Endothelial cell of umbilical vein (primary cell): ENCODE measurements around the gene HTR1A. TPM values are rescaled to one million over a fixed set of nuclear protein-coding genes. Genes with fewer than 3 reads are reported as not detected.

ENCODE experiments used
- BruUV-seq: library from RNA; stranded (reverse); fragments of 400-500 nt; replicated peaks from 2 replicates; lab custom pipeline; 2021; lab: Mats Ljungman, UMichigan
- CTCF ChIA-PET: fragments of 300-600, 350-600 bp; sonication (Branson Sonifier 250); formaldehyde crosslinking; loops from one replicate; lab custom pipeline; 2021; ENCODE audit warnings: antibody characterized with exemption, inconsistent platforms; lab: Charles Lee
- POLR2A ChIA-PET: fragments of 300-600, 350-600 bp; sonication (Branson Sonifier 250); formaldehyde crosslinking; loops from one replicate; lab custom pipeline; 2021; ENCODE audit warnings: antibody characterized with exemption, inconsistent platforms; lab: Charles Lee
- DNase-seq: peaks from one replicate; pipeline ENCODE4 v3.0.0-alpha.2; 2011; ENCODE audit warnings: low read depth, low spot score
- FAIRE-seq: peaks from 2 replicates; lab custom pipeline; 2011; peaks lifted over from hg19 to GRCh38; lab: Jason Lieb, UNC
- H2AFZ ChIP-seq: 2 replicates; pipeline ENCODE4 v1.6.0; 2012; ENCODE audit warnings: low read depth, low read length, control low read depth, inconsistent platforms
- H3K27ac ChIP-seq: 2 replicates; pipeline ENCODE4 v1.5.1; 2011; ENCODE audit warnings: low read depth, mild to moderate bottlenecking, control low read depth, low read length, moderate library complexity; ENCODE audit not compliant: insufficient read depth
- H3K27me3 ChIP-seq, 2 experiments: 2 replicates each; pipeline versions ENCODE4 v1.6.0 to v1.6.1; 2011; ENCODE audit warnings: low read length in 2 of 2, mixed read lengths in 1 of 2; ENCODE audit not compliant: control insufficient read depth in 2 of 2, insufficient read depth in 2 of 2
- H3K36me3 ChIP-seq, 2 experiments: 2 replicates in 1 of 2; 3 replicates in 1 of 2; pipeline ENCODE4 v1.5.1; 2011; ENCODE audit warnings: low read length in 2 of 2, mild to moderate bottlenecking in 1 of 2, moderate library complexity in 1 of 2; ENCODE audit not compliant: control insufficient read depth in 2 of 2, insufficient read depth in 2 of 2; ENCODE audit errors: extremely low read depth in 1 of 2
- H3K4me1 ChIP-seq: 3 replicates; pipeline ENCODE4 v1.5.1; 2011; ENCODE audit warnings: mild to moderate bottlenecking, low read length; ENCODE audit not compliant: control insufficient read depth, insufficient read depth; ENCODE audit errors: extremely low read depth
- H3K4me2 ChIP-seq: 2 replicates; pipeline ENCODE4 v1.6.1; 2011; ENCODE audit warnings: low read length, control low read depth, mixed read lengths; ENCODE audit not compliant: insufficient read depth
- H3K4me3 ChIP-seq, 3 experiments: fragments of 200-600 bp in 1 of 3; sonication (generic), shearing (Covaris generic) in 1 of 3; replicated peaks in 1 of 3; 2 replicates each; pipeline ENCODE4 v1.5.1; 2011 to 2016; ENCODE audit warnings: control low read depth in 3 of 3, low read length in 3 of 3, mild to moderate bottlenecking in 2 of 3, inconsistent platforms in 1 of 3, low read depth in 1 of 3, moderate library complexity in 1 of 3; ENCODE audit not compliant: insufficient read depth in 1 of 3
- H3K79me2 ChIP-seq: 2 replicates; pipeline ENCODE4 v1.6.0; 2012; ENCODE audit warnings: low read length, inconsistent platforms; ENCODE audit not compliant: control insufficient read depth, insufficient read depth
- H3K9ac ChIP-seq: replicated peaks from 2 replicates; pipeline ENCODE3; 2011; ENCODE audit warnings: low read length, control low read depth; ENCODE audit not compliant: insufficient read depth; ENCODE audit errors: extremely low read depth
- H3K9me1 ChIP-seq: replicated peaks from 3 replicates; pipeline ENCODE4 v1.6.0; 2011; ENCODE audit warnings: mild to moderate bottlenecking, low read length; ENCODE audit not compliant: control insufficient read depth, insufficient read depth; ENCODE audit errors: extremely low read depth
- H3K9me3 ChIP-seq: replicated peaks from 2 replicates; pipeline ENCODE4 v1.5.1; 2012; ENCODE audit warnings: low read length, inconsistent platforms; ENCODE audit not compliant: control insufficient read depth, insufficient read depth
- H4K20me1 ChIP-seq: replicated peaks from 2 replicates; pipeline ENCODE3; 2011; ENCODE audit warnings: mild to moderate bottlenecking, low read length; ENCODE audit not compliant: control insufficient read depth, insufficient read depth; ENCODE audit errors: extremely low read depth
- CTCF ChIP-seq, 2 donors: IDR thresholded peaks; 1 replicate in 1 of 2; 2 replicates in 1 of 2; pipeline ENCODE4 v1.5.1; 2011; ENCODE audit warnings: low read length in 2 of 2, mild to moderate bottlenecking in 2 of 2, moderate library complexity in 2 of 2, control low read depth in 1 of 2, inconsistent platforms in 1 of 2, low read depth in 1 of 2; ENCODE audit not compliant: insufficient read depth in 1 of 2; ENCODE audit errors: extremely low read depth in 1 of 2
- EZH2 ChIP-seq: IDR thresholded peaks from 2 replicates; pipeline ENCODE4 v1.6.1; 2012; ENCODE audit warnings: borderline replicate concordance, low read depth, mild to moderate bottlenecking, moderate library complexity, low read length, inconsistent platforms; ENCODE audit not compliant: severe bottlenecking
- FOS ChIP-seq: IDR thresholded peaks from 2 replicates; pipeline ENCODE4 v1.6.1; 2011; ENCODE audit warnings: mild to moderate bottlenecking, low read length, moderate library complexity, borderline replicate concordance; ENCODE audit not compliant: insufficient read depth
- GATA2 ChIP-seq: IDR thresholded peaks from 2 replicates; pipeline ENCODE4 v1.7.0; 2011; ENCODE audit warnings: low read depth, mild to moderate bottlenecking, moderate library complexity, mixed read lengths, low read length; ENCODE audit not compliant: insufficient read length, insufficient read depth
- JUN ChIP-seq: IDR thresholded peaks from 2 replicates; pipeline ENCODE4 v1.6.1; 2011; ENCODE audit warnings: borderline replicate concordance, low read depth; ENCODE audit not compliant: insufficient read length, insufficient read depth
- MAX ChIP-seq: IDR thresholded peaks from 2 replicates; pipeline ENCODE4 v1.6.1; 2011; ENCODE audit not compliant: insufficient read depth, insufficient read length
- MYC ChIP-seq: IDR thresholded peaks from one replicate; pipeline ENCODE4 v1.6.1; 2011; ENCODE audit warnings: mild to moderate bottlenecking, low read depth, low read length
- POLR2A ChIP-seq: IDR thresholded peaks from 2 replicates; pipeline ENCODE4 v1.6.1; 2012; ENCODE audit warnings: low read depth, mild to moderate bottlenecking, control low read depth, low read length
- POLR2AphosphoS5 ChIP-seq: IDR thresholded peaks from 2 replicates; pipeline ENCODE4 v1.6.1; 2012; ENCODE audit warnings: low read depth, mild to moderate bottlenecking, control low read depth, low read length, moderate library complexity; ENCODE audit not compliant: insufficient read depth
- dilution Hi-C: fragments of 300-500 bp; cut with MboI; formaldehyde crosslinking; loops from one replicate; pipeline ENCODE4 v1.15.0; 2019; ENCODE audit warnings: low sequenced_read_pairs; ENCODE audit not compliant: extremely low pct_ligation_motif_present
- intact Hi-C: fragments of 100-400 bp; cut with micrococcal nuclease; formaldehyde crosslinking; loops from one replicate; pipeline ENCODE4 v1.10.0; 2022
- polyA plus RNA-seq, 4 experiments: library from polyadenylated mRNA; depleted of rRNA in 3 of 4; stranded (reverse) in 3 of 4; unstranded in 1 of 4; fragments of >200 nt; gene quantifications; 2 replicates each; pipeline versions ENCODE4 v1.2.1 to v1.2.3, GENCODE V29; 2011 to 2012; ENCODE audit warnings: missing spikeins in 1 of 4
- total RNA-seq: library from RNA; stranded (reverse); gene quantifications from 2 replicates; pipeline ENCODE4 v1.2.3, GENCODE V29; 2021

HTR1A gene
- total and polyA plus RNA-seq, 2 donors (not counting 3 experiments of a cell fraction or from before 2014, with no cell fraction given), result not detected

GRCh38 chr5:64000096-64000495 lies 37.9 kb upstream of the HTR1A start:
- Histone ChIP-seq H3K79me2 (no peaks in the 10 kb centered on the region), H3K27me3 (no peaks in the 10 kb centered on the region), H3K4me1 (no peaks in the 10 kb centered on the region), H3K9ac (no peak overlapping the region), H3K36me3 (no peaks in the 10 kb centered on the region), H3K4me2 (no peak overlapping the region), H3K27ac (no peak overlapping the region), H2AFZ (no peak overlapping the region), H3K9me1 (no peaks in the 10 kb centered on the region), H4K20me1 (no peaks in the 10 kb centered on the region), H3K9me3 (no peaks in the 10 kb centered on the region), H3K4me3 (no peak overlapping the region)
- TF ChIP-seq MYC (no peak), POLR2A (no peak), CTCF (IDR thresholded peaks at IDR 0.05; ENCODE audit: extremely low read depth in 1 of 2, insufficient read depth in 1 of 2, low read depth in 1 of 2, low read length in 2 of 2) (no peak), MAX (no peak), GATA2 (no peak), FOS (no peak), JUN (no peak), EZH2 (no peak), POLR2AphosphoS5 (no peak)
- ChIA-PET CTCF (no interaction called here), POLR2A (no interaction called here)
- no peak for DNase-seq
- dilution Hi-C loops, result no loop called here
- intact Hi-C loops, result no loop called here
- FAIRE-seq, result no peak
- no TSS peak for BruUV-seq
